Kidney epithelial cell (primary cell): Measurements from ENCODE around the gene DPM1. TPM values are rescaled to one million over a fixed set of nuclear protein-coding genes. Genes with fewer than 3 reads are reported as not detected.

Experiments used
- DNase-seq: peaks from one replicate; pipeline ENCODE4 v3.0.0-alpha.2; 2010; ENCODE audit warnings: low read depth
- H3K27me3 ChIP-seq: 2 replicates; pipeline ENCODE4 v1.6.0; 2011; ENCODE audit warnings: low read length; ENCODE audit not compliant: control insufficient read depth, insufficient read depth
- H3K36me3 ChIP-seq: 2 replicates; pipeline ENCODE4 v1.5.1; 2011; ENCODE audit warnings: low read length; ENCODE audit not compliant: control insufficient read depth, insufficient read depth
- H3K4me3 ChIP-seq: 2 replicates; pipeline ENCODE4 v1.5.1; 2011; ENCODE audit warnings: low read depth, mild to moderate bottlenecking, control low read depth, low read length
- total RNA-seq: library from RNA; depleted of rRNA; stranded (reverse); fragments of >200 nt; gene quantifications from 2 replicates; pipeline ENCODE4 v1.2.3, GENCODE V29; 2015
- TF ChIP-seq, protein P1 (sequence below): IDR thresholded peaks from 2 replicates; pipeline ENCODE4 v1.5.1; 2011; ENCODE audit warnings: mild to moderate bottlenecking, moderate library complexity, low read length, control low read depth, inconsistent platforms; ENCODE audit not compliant: insufficient read depth, poor library complexity, severe bottlenecking

Gene DPM1
- total RNA-seq, 1 donor from 2014 or later: 73.3 TPM

DNA sequence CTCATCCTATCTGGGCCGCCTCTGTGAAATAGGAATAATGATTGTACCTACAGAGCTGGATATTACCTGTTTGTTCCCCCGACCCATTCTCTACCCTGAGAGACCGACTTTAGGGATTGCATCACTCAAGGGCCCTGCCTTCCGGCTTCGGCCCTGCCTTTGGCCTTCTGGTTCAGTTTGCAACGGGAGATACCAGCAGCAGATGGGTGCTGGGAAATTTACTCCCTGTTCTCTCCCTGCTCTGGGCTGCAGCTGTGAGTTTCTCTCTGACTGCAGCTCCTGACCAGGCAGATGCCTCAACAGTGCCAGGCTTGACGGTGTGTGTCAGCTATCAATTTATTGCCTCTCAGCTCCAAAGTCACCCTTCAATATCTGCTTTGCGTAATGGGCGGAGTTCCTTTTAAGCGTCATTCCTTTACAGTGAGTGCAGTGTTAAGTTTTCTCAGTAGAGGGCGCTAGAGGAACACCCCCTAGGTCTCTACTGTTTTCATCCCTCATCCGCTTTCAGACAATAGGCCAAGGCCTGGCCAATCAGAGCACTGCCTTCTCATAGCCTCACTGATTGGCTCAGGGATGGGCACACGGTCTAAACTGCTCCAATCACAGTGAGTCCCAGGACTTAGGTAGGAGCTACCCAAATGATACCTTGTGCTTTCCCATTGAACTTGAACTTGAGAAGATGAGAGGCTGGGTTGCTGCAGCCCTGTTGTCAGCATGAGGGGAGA lies 34.6 kb upstream of the DPM1 start:
- DNase-seq: no peak
- Histone ChIP-seq H3K4me3 (no peak overlapping the region), H3K36me3 (no peaks in the 10 kb centered on the region), H3K27me3 (no peaks in the 10 kb centered on the region)
- TF ChIP-seq, protein P1, sequence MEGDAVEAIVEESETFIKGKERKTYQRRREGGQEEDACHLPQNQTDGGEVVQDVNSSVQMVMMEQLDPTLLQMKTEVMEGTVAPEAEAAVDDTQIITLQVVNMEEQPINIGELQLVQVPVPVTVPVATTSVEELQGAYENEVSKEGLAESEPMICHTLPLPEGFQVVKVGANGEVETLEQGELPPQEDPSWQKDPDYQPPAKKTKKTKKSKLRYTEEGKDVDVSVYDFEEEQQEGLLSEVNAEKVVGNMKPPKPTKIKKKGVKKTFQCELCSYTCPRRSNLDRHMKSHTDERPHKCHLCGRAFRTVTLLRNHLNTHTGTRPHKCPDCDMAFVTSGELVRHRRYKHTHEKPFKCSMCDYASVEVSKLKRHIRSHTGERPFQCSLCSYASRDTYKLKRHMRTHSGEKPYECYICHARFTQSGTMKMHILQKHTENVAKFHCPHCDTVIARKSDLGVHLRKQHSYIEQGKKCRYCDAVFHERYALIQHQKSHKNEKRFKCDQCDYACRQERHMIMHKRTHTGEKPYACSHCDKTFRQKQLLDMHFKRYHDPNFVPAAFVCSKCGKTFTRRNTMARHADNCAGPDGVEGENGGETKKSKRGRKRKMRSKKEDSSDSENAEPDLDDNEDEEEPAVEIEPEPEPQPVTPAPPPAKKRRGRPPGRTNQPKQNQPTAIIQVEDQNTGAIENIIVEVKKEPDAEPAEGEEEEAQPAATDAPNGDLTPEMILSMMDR: peak; percentile 63

DNA sequence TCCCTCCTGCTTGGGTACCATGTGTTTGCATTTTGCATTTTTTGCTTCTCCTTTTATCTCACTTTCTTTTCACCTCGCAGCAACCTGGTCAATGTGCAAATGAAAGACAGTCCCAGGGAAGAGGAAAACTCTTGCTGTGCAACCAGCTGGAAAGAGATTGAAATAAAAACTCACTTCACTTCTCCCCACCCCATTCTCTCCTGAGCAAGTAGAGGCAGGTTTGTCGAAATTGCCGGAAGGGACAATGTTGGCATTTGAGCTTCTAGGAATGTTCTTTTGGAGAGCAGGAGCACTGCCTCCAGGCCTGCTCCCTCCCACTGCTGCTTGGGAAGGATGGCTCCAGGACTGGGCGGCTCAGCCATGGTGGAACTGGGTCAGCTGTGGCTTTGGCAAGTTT lies 34.0 kb upstream of the DPM1 start:
- TF ChIP-seq, protein P1: no peak
- H3K27me3 ChIP-seq: no peaks in the 10 kb centered on the region
- no peak overlapping the region for H3K4me3 ChIP-seq
- no peaks in the 10 kb centered on the region for H3K36me3 ChIP-seq
- DNase-seq: no peak

GRCh38 chr20:50991076-50991475 lies 32.7 kb upstream of the DPM1 start:
- TF ChIP-seq, protein P1: no peak
- no peak for DNase-seq
- Histone ChIP-seq H3K4me3 (no peak overlapping the region), H3K27me3 (no peaks in the 10 kb centered on the region), H3K36me3 (no peaks in the 10 kb centered on the region)

GRCh38 chr20:50987493-50988210 lies 29.3 kb upstream of the DPM1 start:
- TF ChIP-seq, protein P1: peak; percentile 76
- Histone ChIP-seq H3K27me3 (no peaks in the 10 kb centered on the region), H3K36me3 (no peaks in the 10 kb centered on the region), H3K4me3 (no peak overlapping the region)
- no peak for DNase-seq

DNA sequence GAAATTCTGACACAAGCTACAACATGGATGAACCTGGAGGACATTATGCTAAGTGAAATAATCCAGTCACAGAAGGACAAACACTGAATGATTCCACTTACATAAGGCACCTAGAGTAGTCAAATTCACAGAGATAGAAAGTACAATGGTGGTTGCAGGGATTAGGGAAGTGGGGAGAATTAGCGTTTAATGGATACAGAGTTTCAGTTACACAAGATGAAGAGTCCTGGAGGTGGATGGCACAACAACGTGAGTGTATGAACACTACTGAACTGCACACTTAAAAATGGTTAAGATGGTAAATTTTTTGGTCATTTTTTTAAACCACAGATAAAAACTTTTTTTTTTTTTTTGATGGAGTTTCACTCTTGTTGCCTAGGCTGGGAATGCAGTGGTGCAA lies 25.0 kb upstream of the DPM1 start:
- TF ChIP-seq, protein P1: no peak
- H3K36me3 ChIP-seq: no peaks in the 10 kb centered on the region
- H3K4me3 ChIP-seq: no peak overlapping the region
- no peaks in the 10 kb centered on the region for H3K27me3 ChIP-seq
- no peak for DNase-seq
